Stimulated activated CD8-positive, alpha-beta memory T cell treated with anti-CD3 and anti-CD28 coated beads, Interleukin-4, amount 100 ng/mL, for 48 hours (primary cell): ENCODE measurements around the gene RNU1-2.
"Not testable (repeated sequence)": the region's sequence is repeated elsewhere in the genome, so short reads cannot be mapped to it uniquely, and the experiment has no call there.

Source experiments
- DNase-seq: peaks from one replicate; pipeline ENCODE4 v3.0.0-alpha.2; 2020

RNU1-2 gene

GRCh38 chr1:16911851-16912721, 16.3 kb downstream of the RNU1-2 start:
- DNase-seq, result not testable (repeated sequence)

- not testable (repeated sequence) for DNase-seq
These were observed 17.0 kb downstream of the RNU1-2 start for GRCh38 chr1:16912742-16913141.

- DNase-seq, result no peak
These were observed 17.5 kb downstream of the RNU1-2 start for GRCh38 chr1:16913181-16913832.

GRCh38 chr1:16913833-16914662, 18.3 kb downstream of the RNU1-2 start:
- peak; percentile 98 for DNase-seq

- not testable (repeated sequence) for DNase-seq
These were observed 19.3 kb downstream of the RNU1-2 start for GRCh38 chr1:16914928-16915626.

GRCh38 chr1:16915627-16915973, 19.8 kb downstream of the RNU1-2 start:
- no peak for DNase-seq

GRCh38 chr1:16916036-16916880, 20.5 kb downstream of the RNU1-2 start:
- not testable (repeated sequence) for DNase-seq

GRCh38 chr1:16918371-16918770, 22.6 kb downstream of the RNU1-2 start:
- DNase-seq, result no peak

GRCh38 chr1:16918936-16919665, 23.3 kb downstream of the RNU1-2 start:
- DNase-seq, result not testable (repeated sequence)

GRCh38 chr1:16920951-16921350, 25.2 kb downstream of the RNU1-2 start:
- no peak for DNase-seq

- peak; percentile 80 for DNase-seq
These were observed 25.8 kb downstream of the RNU1-2 start, which contains the start of gene CROCC for GRCh38 chr1:16921391-16922185. Gene CROCC, plus strand, starts transcription at chr1:16921931. Its CDS starts 88 bp downstream, at chr1:16922019.

- no peak for DNase-seq
These were observed 26.7 kb downstream of the RNU1-2 start for GRCh38 chr1:16922466-16922865.

GRCh38 chr1:16922885-16923431, 27.2 kb downstream of the RNU1-2 start:
- no peak for DNase-seq

GRCh38 chr1:16924216-16924918, 28.6 kb downstream of the RNU1-2 start:
- DNase-seq, result no peak

GRCh38 chr1:16924919-16925477, 29.2 kb downstream of the RNU1-2 start:
- no peak for DNase-seq

GRCh38 chr1:16925635-16926490, 30.1 kb downstream of the RNU1-2 start:
- no peak for DNase-seq

- DNase-seq, result no peak
These were observed 30.8 kb downstream of the RNU1-2 start for GRCh38 chr1:16926491-16927073.
